BE2C (cell line): ENCODE measurements around the gene P3H4.
A peak's percentile ranks its signal among the peaks of the same experiment; 100 is the strongest.

Experiments used
- DNase-seq: peaks from one replicate; pipeline ENCODE4 v3.0.0-alpha.2; 2020
- H3K27me3 ChIP-seq: fragments of 250-450 bp; sonication (Bioruptor Pico); 2 replicates; pipeline ENCODE4 v1.5.1; 2020; ENCODE audit warnings: mild to moderate bottlenecking
- H3K36me3 ChIP-seq: fragments of 250-450 bp; sonication (Bioruptor Pico); 2 replicates; pipeline ENCODE4 v1.5.1; 2020; ENCODE audit warnings: mild to moderate bottlenecking
- H3K4me1 ChIP-seq: fragments of 250-450 bp; sonication (Bioruptor Pico); 2 replicates; pipeline ENCODE4 v1.5.1; 2020
- H3K4me3 ChIP-seq: 2 replicates; pipeline ENCODE4 v1.5.1; 2011; ENCODE audit warnings: low read depth, low read length
- H3K9me3 ChIP-seq: fragments of 250-450 bp; sonication (Bioruptor Pico); 2 replicates; pipeline ENCODE4 v1.5.1; 2020
- TF ChIP-seq, protein P1 (sequence below): IDR thresholded peaks from 2 replicates; pipeline ENCODE4 v1.5.1; 2012; ENCODE audit warnings: mild to moderate bottlenecking, low read depth, low read length

The P3H4 gene

DNA sequence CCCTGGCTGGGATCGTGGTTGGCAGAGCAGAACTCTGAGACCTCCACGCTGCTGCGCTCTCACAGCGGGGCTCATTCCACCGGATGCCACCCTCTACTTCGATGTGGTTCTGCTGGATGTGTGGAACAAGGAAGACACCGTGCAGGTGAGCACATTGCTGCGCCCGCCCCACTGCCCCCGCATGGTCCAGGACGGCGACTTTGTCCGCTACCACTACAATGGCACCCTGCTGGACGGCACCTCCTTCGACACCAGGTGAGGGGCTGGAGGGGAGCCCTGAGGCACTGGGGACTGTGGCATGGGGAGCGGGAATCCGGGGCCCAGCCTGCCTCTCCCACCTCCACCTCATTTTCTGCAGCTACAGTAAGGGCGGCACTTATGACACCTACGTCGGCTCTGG, 6.3 kb upstream of the P3H4 start:
- Histone ChIP-seq H3K27me3 (no peaks in the 10 kb centered on the region), H3K4me1 (no peaks in the 10 kb centered on the region), H3K4me3 (no peak overlapping the region), H3K9me3 (no peaks in the 10 kb centered on the region), H3K36me3 (peaks cover 46% of the 10 kb centered on the region)
- TF ChIP-seq, protein P1, sequence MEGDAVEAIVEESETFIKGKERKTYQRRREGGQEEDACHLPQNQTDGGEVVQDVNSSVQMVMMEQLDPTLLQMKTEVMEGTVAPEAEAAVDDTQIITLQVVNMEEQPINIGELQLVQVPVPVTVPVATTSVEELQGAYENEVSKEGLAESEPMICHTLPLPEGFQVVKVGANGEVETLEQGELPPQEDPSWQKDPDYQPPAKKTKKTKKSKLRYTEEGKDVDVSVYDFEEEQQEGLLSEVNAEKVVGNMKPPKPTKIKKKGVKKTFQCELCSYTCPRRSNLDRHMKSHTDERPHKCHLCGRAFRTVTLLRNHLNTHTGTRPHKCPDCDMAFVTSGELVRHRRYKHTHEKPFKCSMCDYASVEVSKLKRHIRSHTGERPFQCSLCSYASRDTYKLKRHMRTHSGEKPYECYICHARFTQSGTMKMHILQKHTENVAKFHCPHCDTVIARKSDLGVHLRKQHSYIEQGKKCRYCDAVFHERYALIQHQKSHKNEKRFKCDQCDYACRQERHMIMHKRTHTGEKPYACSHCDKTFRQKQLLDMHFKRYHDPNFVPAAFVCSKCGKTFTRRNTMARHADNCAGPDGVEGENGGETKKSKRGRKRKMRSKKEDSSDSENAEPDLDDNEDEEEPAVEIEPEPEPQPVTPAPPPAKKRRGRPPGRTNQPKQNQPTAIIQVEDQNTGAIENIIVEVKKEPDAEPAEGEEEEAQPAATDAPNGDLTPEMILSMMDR = no peak
- no peak for DNase-seq

DNA sequence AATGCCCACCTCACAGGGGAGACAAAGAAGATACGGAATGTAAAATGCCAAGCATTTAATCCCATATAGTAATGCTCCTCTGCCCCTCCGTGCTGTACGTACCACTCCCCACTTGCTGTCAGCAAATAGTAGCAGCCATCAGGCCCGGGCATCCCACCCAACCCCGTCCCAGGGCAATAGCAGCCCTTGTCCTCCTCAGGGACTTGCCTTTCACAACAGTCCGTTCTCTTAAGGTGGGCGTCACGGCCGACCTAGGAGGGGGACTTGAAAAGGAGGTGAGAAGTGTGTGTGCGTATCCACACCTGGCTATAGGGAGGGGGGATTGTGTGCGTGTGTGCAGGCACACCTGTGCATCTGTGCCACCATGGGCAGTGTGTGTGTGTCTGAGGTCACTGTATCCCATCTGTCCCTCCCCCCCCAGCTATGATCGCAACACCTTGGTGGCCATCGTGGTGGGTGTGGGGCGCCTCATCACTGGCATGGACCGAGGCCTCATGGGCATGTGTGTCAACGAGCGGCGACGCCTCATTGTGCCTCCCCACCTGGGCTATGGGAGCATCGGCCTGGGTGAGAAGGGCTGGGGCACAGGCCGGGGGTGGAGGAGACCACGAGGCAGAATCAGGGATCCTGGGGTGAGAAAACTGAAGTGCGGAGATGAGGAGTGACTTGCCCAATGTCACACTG, 5.0 kb upstream of the P3H4 start:
- TF ChIP-seq, protein P1 = no peak
- DNase-seq = no peak

DNA sequence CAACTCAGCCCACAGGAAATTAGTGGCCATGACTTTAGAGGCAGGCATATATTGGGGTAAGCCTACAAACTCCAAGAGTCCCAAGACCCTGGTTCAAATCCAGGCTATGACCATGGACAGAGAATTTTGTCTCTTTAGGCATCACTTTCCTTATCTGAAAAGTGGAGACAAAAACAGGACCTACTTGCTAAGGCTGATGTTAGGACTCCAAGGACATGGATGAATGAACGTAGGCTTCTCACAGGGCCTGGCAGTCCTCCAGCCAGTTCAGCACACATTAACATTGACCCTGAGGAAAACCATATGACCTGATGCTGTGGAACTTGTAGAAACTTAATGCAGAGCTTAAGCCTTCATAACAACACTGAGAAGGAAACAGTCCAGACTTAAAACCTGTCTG, 2.4 kb upstream of the P3H4 start:
- DNase-seq = peak; percentile 29
- H3K4me1 ChIP-seq = no peaks in the 10 kb centered on the region
- H3K27me3 ChIP-seq = no peaks in the 10 kb centered on the region
- no peaks in the 10 kb centered on the region for H3K9me3 ChIP-seq
- TF ChIP-seq, protein P1 = no peak
- peaks cover 23% of the 10 kb centered on the region for H3K36me3 ChIP-seq
- H3K4me3 ChIP-seq = peak overlapping the region; percentile 99

More for the DNA sequence above, 5.0 kb upstream of the P3H4 start:
- H3K4me3 ChIP-seq = no peak overlapping the region
- H3K36me3 ChIP-seq = peaks cover 40% of the 10 kb centered on the region
- no peaks in the 10 kb centered on the region for H3K4me1 ChIP-seq
- H3K27me3 ChIP-seq = no peaks in the 10 kb centered on the region
- H3K9me3 ChIP-seq = no peaks in the 10 kb centered on the region

DNA sequence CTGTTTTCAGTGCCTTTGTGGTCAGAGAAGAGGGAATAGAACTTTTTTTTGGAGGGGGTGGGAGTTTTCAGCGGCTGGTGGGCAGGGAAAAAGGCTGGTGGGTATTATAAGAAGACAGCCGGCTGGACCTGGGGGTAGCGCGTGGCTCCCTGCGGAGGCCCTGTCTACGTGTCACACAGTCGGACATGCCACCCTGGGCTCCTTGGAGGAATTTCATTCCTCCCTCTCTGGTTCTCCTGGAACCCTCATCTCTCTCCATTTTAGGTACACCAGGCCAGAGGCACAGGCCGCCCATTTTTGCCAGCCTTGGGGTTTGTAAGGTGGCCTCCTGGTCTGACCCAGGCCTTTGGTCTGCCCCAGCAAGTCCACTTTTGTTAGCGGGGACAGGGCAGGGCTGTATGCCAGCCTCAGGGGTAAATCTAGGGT, 2.0 kb upstream of the P3H4 start:
- Histone ChIP-seq H3K36me3 (peaks cover 27% of the 10 kb centered on the region), H3K27me3 (no peaks in the 10 kb centered on the region), H3K4me3 (peak overlapping the region; percentile 99), H3K4me1 (no peaks in the 10 kb centered on the region), H3K9me3 (no peaks in the 10 kb centered on the region)
- TF ChIP-seq, protein P1 = no peak
- DNase-seq = no peak

DNA sequence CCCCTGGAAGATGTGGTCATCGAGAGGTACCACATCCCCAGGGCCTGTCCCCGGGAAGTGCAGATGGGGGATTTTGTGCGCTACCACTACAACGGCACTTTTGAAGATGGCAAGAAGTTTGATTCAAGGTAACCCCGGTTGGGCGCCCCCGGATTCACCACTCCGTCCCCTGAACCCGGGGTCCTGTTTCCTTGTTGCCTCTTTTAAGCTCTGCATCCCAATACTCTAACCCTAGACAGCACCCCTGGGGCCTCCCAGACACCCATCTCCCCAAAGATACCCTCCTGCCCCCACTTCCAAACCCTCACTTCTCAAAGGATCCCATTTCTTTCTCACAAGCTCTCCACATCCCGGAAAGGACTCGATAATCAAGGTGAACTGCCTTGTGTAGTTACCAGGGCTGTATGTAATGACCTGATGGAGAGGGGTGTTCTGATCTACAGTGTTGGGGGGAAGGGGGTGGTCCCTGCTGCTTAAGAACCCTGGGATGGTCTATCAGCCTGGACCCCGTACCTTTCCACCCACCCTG, 1.5 kb upstream of the P3H4 start:
- Histone ChIP-seq H3K36me3 (peaks cover 28% of the 10 kb centered on the region), H3K4me3 (peak overlapping the region; percentile 99), H3K4me1 (no peaks in the 10 kb centered on the region), H3K27me3 (no peaks in the 10 kb centered on the region), H3K9me3 (no peaks in the 10 kb centered on the region)
- no peak for DNase-seq
- TF ChIP-seq, protein P1 = no peak
